NCI-H2029 (cell line): ENCODE measurements around the gene FRY.
"Not testable (repeated sequence)": the region's sequence is repeated elsewhere in the genome, so short reads cannot be mapped to it uniquely, and the experiment has no call there.

Source experiments
- DNase-seq: peaks from one replicate; lab custom pipeline; 2025; lab: John Stamatoyannopoulos, UW

The FRY gene

GRCh38 chr13:32031025-32031814 is at the start of gene FRY:
TSS of gene FRY (plus strand) at chr13:32031774. CDS start at chr13:32031796, 22 bp downstream.
- peak; percentile 41 for DNase-seq

- DNase-seq = peak; percentile 39
Observed at GRCh38 chr13:31982124-31982523, 49.5 kb upstream of the FRY start.

GRCh38 chr13:31982540-31982939 is 49.0 kb upstream of the FRY start:
- peak; percentile 89 for DNase-seq

- DNase-seq = not testable (repeated sequence)
Observed at GRCh38 chr13:31983696-31984095, 47.9 kb upstream of the FRY start.

GRCh38 chr13:31984388-31984787 is 47.2 kb upstream of the FRY start:
- not testable (repeated sequence) for DNase-seq

- DNase-seq = no peak
Observed at GRCh38 chr13:31986676-31987470, 44.7 kb upstream of the FRY start.

GRCh38 chr13:31987535-31988170 is 43.9 kb upstream of the FRY start:
- DNase-seq = no peak

GRCh38 chr13:31994367-31994766 is 37.2 kb upstream of the FRY start:
- not testable (repeated sequence) for DNase-seq

GRCh38 chr13:31996601-31997000 is 35.0 kb upstream of the FRY start:
- DNase-seq = no peak

GRCh38 chr13:31997641-31998040 is 33.9 kb upstream of the FRY start:
- peak; percentile 25 for DNase-seq

- DNase-seq = peak; percentile 29
Observed at GRCh38 chr13:31998131-31998530, 33.4 kb upstream of the FRY start.

- not testable (repeated sequence) for DNase-seq
Observed at GRCh38 chr13:32000754-32001153, 30.8 kb upstream of the FRY start.

- no peak for DNase-seq
Observed at GRCh38 chr13:32001154-32001768, 30.3 kb upstream of the FRY start.

- DNase-seq = no peak
Observed at GRCh38 chr13:32001769-32002168, 29.8 kb upstream of the FRY start.

GRCh38 chr13:32002873-32003272 is 28.7 kb upstream of the FRY start:
- no peak for DNase-seq

GRCh38 chr13:32007494-32007893 is 24.1 kb upstream of the FRY start:
- no peak for DNase-seq

- no peak for DNase-seq
Observed at GRCh38 chr13:32008518-32009175, 22.9 kb upstream of the FRY start.

- no peak for DNase-seq
Observed at GRCh38 chr13:32009362-32009761, 22.2 kb upstream of the FRY start.

- DNase-seq = no peak
Observed at GRCh38 chr13:32010136-32010535, 21.4 kb upstream of the FRY start.

- DNase-seq = no peak
Observed at GRCh38 chr13:32011971-32012370, 19.6 kb upstream of the FRY start.

GRCh38 chr13:32013181-32013580 is 18.4 kb upstream of the FRY start:
- DNase-seq = no peak

GRCh38 chr13:32016119-32016518 is 15.5 kb upstream of the FRY start:
- DNase-seq = no peak
